ENCODE data around the gene VMAC. TPM values are rescaled to one million over a fixed set of nuclear protein-coding genes. Genes with fewer than 3 reads are reported as not detected.

VMAC gene
- total and polyA plus RNA-seq, 2 of the 13 experiments (the other 11 are each of a cell fraction or from before 2014, with no cell fraction given), result 2.4 TPM

DNA sequence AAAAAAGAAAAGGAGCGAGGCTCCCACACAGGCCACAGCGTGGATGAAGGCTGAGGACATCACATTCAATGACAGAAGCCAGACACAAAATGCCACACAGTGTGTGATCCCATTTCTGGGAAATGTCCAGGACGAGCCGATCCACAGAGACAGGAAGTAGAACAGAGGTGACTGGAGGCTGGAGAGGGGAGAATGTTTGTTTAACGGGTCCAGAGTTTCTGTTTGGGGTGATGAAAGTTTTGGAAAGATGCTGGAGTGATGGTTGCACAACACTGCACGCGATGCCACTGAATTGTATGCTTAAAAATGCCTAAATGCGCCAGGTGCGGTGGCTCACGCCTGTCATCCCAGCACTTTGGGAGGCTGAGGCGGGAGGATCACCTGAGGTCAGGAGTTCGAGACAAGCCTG lies 33.7 kb upstream of the VMAC start (continued):
- TF ChIP-seq AKNA (CRISPR knock-in tag; IDR thresholded peaks at IDR 0.05; ENCODE audit: borderline replicate concordance) (no peak), MLLT10 (CRISPR knock-in tag; IDR thresholded peaks at IDR 0.05) (no peak), PRMT3 (CRISPR knock-in tag; IDR thresholded peaks at IDR 0.05; ENCODE audit: borderline replicate concordance, low read depth) (no peak), ZNF101 (CRISPR knock-in tag; IDR thresholded peaks at IDR 0.05; ENCODE audit: borderline replicate concordance, low read depth) (no peak), EP300 (IDR thresholded peaks at IDR 0.05; ENCODE audit: low read depth in 2 of 2, low read length in 2 of 2) (peak; percentile 93 to 97), EP300 (CRISPR knock-in tag; IDR thresholded peaks at IDR 0.05; ENCODE audit: borderline replicate concordance) (peak; percentile 98), ZNF563 (CRISPR knock-in tag; IDR thresholded peaks at IDR 0.05) (peak; percentile 37; the same call in 1 of the 2 replicates), MATR3 (CRISPR knock-in tag; IDR thresholded peaks at IDR 0.05) (no peak), NFYC (CRISPR knock-in tag; IDR thresholded peaks at IDR 0.05) (peak; percentile 25; the same call in 1 of the 2 replicates), ETV5 (CRISPR knock-in tag; IDR thresholded peaks at IDR 0.05; ENCODE audit: borderline replicate concordance) (peak; percentile 99), DR1 (CRISPR knock-in tag; IDR thresholded peaks at IDR 0.05) (no peak), ZNF136 (CRISPR knock-in tag; IDR thresholded peaks at IDR 0.05; ENCODE audit: low read depth) (no peak), ATF3 (CRISPR knock-in tag; IDR thresholded peaks at IDR 0.05) (peak; percentile 96), RFX3 (CRISPR knock-in tag; IDR thresholded peaks at IDR 0.05) (0 out of 2 replicates have a peak, but pooled peaks have one; percentile 25), ZNF432 (CRISPR knock-in tag; IDR thresholded peaks at IDR 0.05; ENCODE audit: borderline replicate concordance) (no peak), CHCHD3 (CRISPR knock-in tag; IDR thresholded peaks at IDR 0.05) (no peak), YY1 (IDR thresholded peaks at IDR 0.05; ENCODE audit: insufficient read depth, insufficient replicate concordance, low read depth, low read length) (no peak), PTBP1 (IDR thresholded peaks at IDR 0.05; ENCODE audit: low read depth, low read length, poor library complexity, severe bottlenecking) (no peak), MEF2D (CRISPR knock-in tag; IDR thresholded peaks at IDR 0.05) (peak; percentile 99), ZBTB1 (CRISPR knock-in tag; IDR thresholded peaks at IDR 0.05; ENCODE audit: borderline replicate concordance) (no peak), SRY (CRISPR knock-in tag; IDR thresholded peaks at IDR 0.05) (no peak), SKI (IDR thresholded peaks at IDR 0.05; ENCODE audit: partially characterized antibody) (peak; percentile 87), ZNF776 (CRISPR knock-in tag; IDR thresholded peaks at IDR 0.05) (no peak), PAWR (CRISPR knock-in tag; IDR thresholded peaks at IDR 0.05; ENCODE audit: borderline replicate concordance) (no peak), TBP (CRISPR knock-in tag; IDR thresholded peaks at IDR 0.05) (no peak), HNF4G (IDR thresholded peaks at IDR 0.05; ENCODE audit: borderline replicate concordance, low read depth, low read length) (peak; percentile 94), HNF4G (CRISPR knock-in tag; IDR thresholded peaks at IDR 0.05; ENCODE audit: borderline replicate concordance, low read depth) (peak; percentile 99), ZBTB42 (CRISPR knock-in tag; IDR thresholded peaks at IDR 0.05) (no peak), NFKB2 (CRISPR knock-in tag; IDR thresholded peaks at IDR 0.05; ENCODE audit: borderline replicate concordance) (no peak; the same call in 1 of the 2 replicates)
